ENCODE measurements around the gene STAT5A. TPM values are rescaled to one million over a fixed set of nuclear protein-coding genes. Genes with fewer than 3 reads are reported as not detected.
A peak's percentile ranks its signal among the peaks of the same experiment; 100 is the strongest.

Gene STAT5A
- total and polyA plus RNA-seq, 7 donors: 8.1 to 31.5 (median 17.3) TPM

- no peak overlapping the region for H3K27ac ChIP-seq
- no peak for ATAC-seq
Observed at GRCh38 chr17:42342242-42343008, 54.1 kb downstream of the STAT5A start.

DNA sequence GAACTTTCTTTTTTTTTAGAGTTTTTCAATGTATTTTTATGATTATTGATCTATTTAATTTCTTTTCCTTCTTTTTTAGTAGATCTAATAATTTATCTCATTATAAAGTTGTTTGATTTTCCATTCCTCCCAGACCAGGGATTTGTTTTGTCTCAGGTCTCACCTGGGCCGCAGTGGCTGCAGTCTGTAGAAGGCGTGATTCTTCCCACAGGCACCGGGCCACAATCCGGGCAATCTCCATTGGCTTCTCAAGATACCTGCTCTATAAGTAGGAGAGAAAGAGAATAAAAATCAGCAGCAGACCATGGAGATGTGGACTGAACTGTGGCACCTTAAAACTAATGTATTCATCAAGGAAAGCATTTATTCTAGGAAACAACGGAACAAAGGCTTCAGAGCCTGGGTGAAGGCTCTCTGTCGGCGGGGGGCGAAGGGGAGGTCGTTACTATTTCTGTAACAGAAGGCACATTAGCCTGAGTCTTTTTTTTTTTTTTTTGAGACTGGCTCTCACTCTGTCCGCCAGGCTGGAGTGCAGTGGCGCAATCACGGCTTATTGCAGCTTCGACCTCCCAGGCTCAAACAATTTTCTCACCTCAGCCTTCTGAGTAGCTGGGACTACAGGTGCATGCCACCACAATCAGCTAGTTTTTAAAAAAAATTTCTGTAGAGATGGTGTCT lies 57.2 kb downstream of the STAT5A start:
- TF ChIP-seq, protein P1, sequence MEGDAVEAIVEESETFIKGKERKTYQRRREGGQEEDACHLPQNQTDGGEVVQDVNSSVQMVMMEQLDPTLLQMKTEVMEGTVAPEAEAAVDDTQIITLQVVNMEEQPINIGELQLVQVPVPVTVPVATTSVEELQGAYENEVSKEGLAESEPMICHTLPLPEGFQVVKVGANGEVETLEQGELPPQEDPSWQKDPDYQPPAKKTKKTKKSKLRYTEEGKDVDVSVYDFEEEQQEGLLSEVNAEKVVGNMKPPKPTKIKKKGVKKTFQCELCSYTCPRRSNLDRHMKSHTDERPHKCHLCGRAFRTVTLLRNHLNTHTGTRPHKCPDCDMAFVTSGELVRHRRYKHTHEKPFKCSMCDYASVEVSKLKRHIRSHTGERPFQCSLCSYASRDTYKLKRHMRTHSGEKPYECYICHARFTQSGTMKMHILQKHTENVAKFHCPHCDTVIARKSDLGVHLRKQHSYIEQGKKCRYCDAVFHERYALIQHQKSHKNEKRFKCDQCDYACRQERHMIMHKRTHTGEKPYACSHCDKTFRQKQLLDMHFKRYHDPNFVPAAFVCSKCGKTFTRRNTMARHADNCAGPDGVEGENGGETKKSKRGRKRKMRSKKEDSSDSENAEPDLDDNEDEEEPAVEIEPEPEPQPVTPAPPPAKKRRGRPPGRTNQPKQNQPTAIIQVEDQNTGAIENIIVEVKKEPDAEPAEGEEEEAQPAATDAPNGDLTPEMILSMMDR (IDR thresholded peaks at IDR 0.05): no peak
- no peak overlapping the region for H3K27ac ChIP-seq
- H3K36me3 ChIP-seq (ENCODE audit: insufficient read depth in 1 of 2, low read depth in 1 of 2): peaks cover 15 to 63% of the 10 kb centered on the region in 2 donors
- peaks cover 29% of the 10 kb centered on the region for H3K4me1 ChIP-seq
- WGBS, 3 donors: 80 to 83% (median 81%) methylated on average over 13 of the region's 13 CpGs
- no peaks in the 10 kb centered on the region for H3K9me3 ChIP-seq
- DNase-seq (no peak), ATAC-seq (peak in 2 of 4 donors; percentile 34 to 52)
- intact Hi-C loops (cut with DNase I): no loop called here
- H3K4me3 ChIP-seq: no peak overlapping the region
- H3K27me3 ChIP-seq (ENCODE audit: insufficient read depth in 3 of 3, low read length in 2 of 3): no peaks in the 10 kb centered on the region

More at GRCh38 chr17:42342242-42343008, 54.1 kb downstream of the STAT5A start:
- DNase-seq: no peak
- WGBS, 3 donors: 77 to 84% (median 78%) methylated on average over 9 of the region's 9 CpGs
- intact Hi-C loops (cut with DNase I): no loop called here
- Histone ChIP-seq H3K4me1 (peaks cover 8% of the 10 kb centered on the region), H3K9me3 (no peaks in the 10 kb centered on the region), H3K4me3 (no peak overlapping the region), H3K27me3 (ENCODE audit: insufficient read depth in 3 of 3, low read length in 2 of 3) (no peaks in the 10 kb centered on the region), H3K36me3 (ENCODE audit: insufficient read depth in 1 of 2, low read depth in 1 of 2) (peaks cover 18 to 89% of the 10 kb centered on the region in 2 donors)
- TF ChIP-seq, protein P1 (IDR thresholded peaks at IDR 0.05): no peak

DNA sequence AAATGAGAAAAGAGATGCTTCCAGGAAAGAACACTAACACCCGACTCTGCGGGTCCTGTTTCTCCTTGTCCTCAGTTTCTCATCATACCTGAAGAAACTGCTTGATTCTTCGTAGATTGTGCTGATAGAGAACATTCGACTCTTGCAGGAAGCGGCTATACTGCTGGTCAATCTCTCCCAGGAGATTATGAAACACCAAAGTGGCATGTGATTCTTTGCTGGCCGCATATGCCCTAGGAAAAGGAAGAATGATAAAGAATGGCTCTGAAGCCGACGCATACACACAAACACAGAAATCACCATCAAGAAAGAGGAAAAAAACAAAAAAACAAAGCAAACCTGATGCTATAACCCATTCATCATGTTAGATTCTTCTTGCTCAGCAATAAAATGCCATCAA lies 58.2 kb downstream of the STAT5A start:
- Histone ChIP-seq H3K36me3 (ENCODE audit: insufficient read depth in 1 of 2, low read depth in 1 of 2) (peaks cover 7 to 53% of the 10 kb centered on the region in 2 donors), H3K27me3 (ENCODE audit: insufficient read depth in 3 of 3, low read length in 2 of 3) (no peaks in the 10 kb centered on the region), H3K27ac (no peak overlapping the region), H3K4me3 (no peak overlapping the region), H3K4me1 (peaks cover 29% of the 10 kb centered on the region), H3K9me3 (no peaks in the 10 kb centered on the region)
- TF ChIP-seq, protein P1 (IDR thresholded peaks at IDR 0.05): no peak
- ATAC-seq (no peak), DNase-seq (no peak)
- intact Hi-C loops (cut with DNase I): no loop called here
- WGBS, 3 donors: 91 to 93% (median 92%) methylated on average over 8 of the region's 8 CpGs

GRCh38 chr17:42347198-42347597 lies 58.9 kb downstream of the STAT5A start:
- H3K36me3 ChIP-seq (ENCODE audit: insufficient read depth in 1 of 2, low read depth in 1 of 2): peaks cover 7 to 46% of the 10 kb centered on the region in 2 donors
- H3K4me1 ChIP-seq: peaks cover 29% of the 10 kb centered on the region

More at GRCh38 chr17:42347198-42347597, 58.9 kb downstream of the STAT5A start:
- H3K9me3 ChIP-seq: no peaks in the 10 kb centered on the region
- no peak overlapping the region for H3K4me3 ChIP-seq
- ATAC-seq: peak; percentile 44 to 76 (median 55)
- H3K27me3 ChIP-seq (ENCODE audit: insufficient read depth in 3 of 3, low read length in 2 of 3): no peaks in the 10 kb centered on the region
- intact Hi-C loops (cut with DNase I): no loop called here
- peak in 1 of 2 donors; percentile 55 for DNase-seq
- TF ChIP-seq, protein P1 (IDR thresholded peaks at IDR 0.05): no peak
- peak overlapping the region; percentile 57 for H3K27ac ChIP-seq
